HL-60/S4 treated with phorbol 12-myristate 13-acetate at 8.2 ng/mL for 4 days and 3 days (cell line): Measurements from ENCODE around the gene PPP1R14D.

ENCODE experiments used
- in situ Hi-C: fragments of 300-500 bp; cut with MboI; formaldehyde crosslinking; loops from 2 replicates; pipeline ENCODE4 v1.15.0; 2022; ENCODE audit warnings: low sequenced_read_pairs

Gene PPP1R14D

GRCh38 chr15:40823572-40824343 is 4.8 kb downstream of the PPP1R14D start:
- in situ Hi-C loops: no loop called here

GRCh38 chr15:40821195-40821594 is 7.3 kb downstream of the PPP1R14D start:
- in situ Hi-C loops: no loop called here

GRCh38 chr15:40819048-40819447 is 9.5 kb downstream of the PPP1R14D start:
- in situ Hi-C loops: no loop called here

GRCh38 chr15:40815042-40815698 is 13.3 kb downstream of the PPP1R14D start:
- in situ Hi-C loops: no loop called here

GRCh38 chr15:40812721-40813425 is 15.6 kb downstream of the PPP1R14D start:
- in situ Hi-C loops: no loop called here

- in situ Hi-C loops: no loop called here
These were observed 19.6 kb downstream of the PPP1R14D start for GRCh38 chr15:40808861-40809450.

GRCh38 chr15:40807888-40808461 is 20.5 kb downstream of the PPP1R14D start:
- in situ Hi-C loops: no loop called here

GRCh38 chr15:40807028-40807887 is 21.2 kb downstream of the PPP1R14D start, which contains the start of the genes DNAJC17 and ZFYVE19:
Gene DNAJC17 (minus strand): TSS chr15:40807473. CDS start chr15:40807446, 27 bp downstream.
Gene ZFYVE19 (plus strand): TSS chr15:40807089. CDS start chr15:40807590, 501 bp downstream.
- in situ Hi-C loops: no loop called here

GRCh38 chr15:40806672-40807027 is 21.9 kb downstream of the PPP1R14D start:
- in situ Hi-C loops: no loop called here

GRCh38 chr15:40803688-40804087 is 24.8 kb downstream of the PPP1R14D start:
- in situ Hi-C loops: no loop called here

GRCh38 chr15:40803076-40803475 is 25.4 kb downstream of the PPP1R14D start:
- in situ Hi-C loops: no loop called here

- in situ Hi-C loops: no loop called here
These were observed 29.0 kb downstream of the PPP1R14D start for GRCh38 chr15:40799523-40799922.

- in situ Hi-C loops: no loop called here
These were observed 32.0 kb downstream of the PPP1R14D start for GRCh38 chr15:40796512-40796911.

GRCh38 chr15:40796041-40796440 is 32.5 kb downstream of the PPP1R14D start:
- in situ Hi-C loops: no loop called here

- in situ Hi-C loops: no loop called here
These were observed 35.1 kb downstream of the PPP1R14D start for GRCh38 chr15:40793216-40793989.

GRCh38 chr15:40792394-40792793 is 36.1 kb downstream of the PPP1R14D start:
- in situ Hi-C loops: no loop called here

- in situ Hi-C loops: no loop called here
These were observed 37.8 kb downstream of the PPP1R14D start for GRCh38 chr15:40790718-40791117.

GRCh38 chr15:40789999-40790398 is 38.5 kb downstream of the PPP1R14D start:
- in situ Hi-C loops: no loop called here

GRCh38 chr15:40789119-40789518 is 39.4 kb downstream of the PPP1R14D start:
- in situ Hi-C loops: no loop called here
